Measurements from ENCODE around the gene MBNL2. TPM values are rescaled to one million over a fixed set of nuclear protein-coding genes. Genes with fewer than 3 reads are reported as not detected.
A peak's percentile ranks its signal among the peaks of the same experiment; 100 is the strongest.

MBNL2 gene
- total and polyA plus RNA-seq, 2 of the 4 experiments (the other 2 are of a cell fraction) = 26.9 to 103 TPM

GRCh38 chr13:97334690-97335089 is 112.6 kb downstream of the MBNL2 start:
- ATAC-seq (ENCODE audit: low read depth) (no peak), DNase-seq (no peak)
- Histone ChIP-seq H3K27me3 (ENCODE audit: control insufficient read depth, insufficient read depth, low read length) (no peaks in the 10 kb centered on the region), H3K4me1 (ENCODE audit: control insufficient read depth, insufficient read depth, low read length) (peaks cover 8% of the 10 kb centered on the region), H2AFZ (replicated peaks; ENCODE audit: low read length, poor library complexity) (no peak overlapping the region), H2AK9ac (replicated peaks; ENCODE audit: low read depth, low read length, poor library complexity) (no peak overlapping the region), H2BK15ac (ENCODE audit: low read depth, low read length) (no peak overlapping the region), H4K5ac (ENCODE audit: low read depth, low read length) (no peak overlapping the region), H3K9me1 (ENCODE audit: insufficient read depth, low read length) (peaks cover 30% of the 10 kb centered on the region), H3K14ac (replicated peaks; ENCODE audit: low read depth, low read length) (no peak overlapping the region), H2BK20ac (ENCODE audit: low read depth, low read length) (no peak overlapping the region), H2BK120ac (ENCODE audit: low read depth, low read length) (no peak overlapping the region), H3K36me3 (ENCODE audit: control insufficient read depth, insufficient read depth, low read length) (peaks cover 19% of the 10 kb centered on the region), H3K23ac (ENCODE audit: low read depth, low read length) (no peak overlapping the region), H2BK5ac (ENCODE audit: low read depth, low read length, poor library complexity, severe bottlenecking) (no peak overlapping the region), H3K4me2 (ENCODE audit: low read depth, low read length) (no peak overlapping the region), H3K79me1 (ENCODE audit: low read depth in 1 of 2, low read length in 2 of 2) (peaks cover 24 to 84% of the 10 kb centered on the region in 2 experiments), H4K20me1 (ENCODE audit: insufficient read depth, low read length) (peaks cover 6% of the 10 kb centered on the region; the same call in 1 of the 2 replicates), H3K27ac (ENCODE audit: insufficient read depth, low read length) (no peak overlapping the region), H3K18ac (ENCODE audit: low read depth, low read length) (no peak overlapping the region), H2AK5ac (ENCODE audit: low read depth, low read length) (0 out of 2 replicates have a peak overlapping the region, but pooled peaks have one; percentile 28), H4K91ac (ENCODE audit: insufficient read depth, low read depth, low read length) (no peak overlapping the region), H3K9me3 (ENCODE audit: control insufficient read depth, insufficient read depth, low read length) (no peaks in the 10 kb centered on the region), H4K8ac (ENCODE audit: low read depth in 2 of 2, low read length in 2 of 2) (no peak overlapping the region), H3K56ac (ENCODE audit: extremely low read depth, insufficient read depth, low read length) (no peak overlapping the region), H3K4ac (ENCODE audit: low read depth, low read length) (no peak overlapping the region), H3K9ac (ENCODE audit: low read depth, low read length) (no peak overlapping the region), H3K4me3 (ENCODE audit: insufficient read depth, low read depth, low read length) (no peak overlapping the region)
- WGBS, 2 experiments (ENCODE audit: extremely low coverage in 2 of 2, insufficient read length in 1 of 2) = no CpG with 5 or more reads among the region's 3 CpGs
- dilution Hi-C loops (cut with HindIII; ENCODE audit: low sequenced_read_pairs, unreplicated experiment) = no loop called here
- POLR2A ChIA-PET (ENCODE audit: unreplicated experiment) = no interaction called here
- BruUV-seq (replicated peaks) = no TSS peak
- intact Hi-C loops (cut with micrococcal nuclease) = no loop called here
- CTCF ChIA-PET = interaction anchor here (0.7 to 1.0 kb wide), 2 partner anchors 32 to 1990 kb away, joined by 3 to 4 read pairs; no protein-coding TSS in a partner anchor
- TF ChIP-seq RFX5 (IDR thresholded peaks at IDR 0.05; ENCODE audit: low read depth, low read length) (no peak), MAZ (IDR thresholded peaks at IDR 0.05; ENCODE audit: borderline replicate concordance, low read depth, low read length) (no peak), NFE2L2 (IDR thresholded peaks at IDR 0.05; ENCODE audit: low read depth, low read length) (no peak), BHLHE40 (IDR thresholded peaks at IDR 0.05; ENCODE audit: low read depth, low read length) (no peak), MAFK (IDR thresholded peaks at IDR 0.05; ENCODE audit: low read depth, low read length) (no peak), POLR2A (IDR thresholded peaks at IDR 0.05; ENCODE audit: low read depth, low read length) (no peak), CHD1 (IDR thresholded peaks at IDR 0.05; ENCODE audit: low read depth, low read length) (no peak), SMC3 (IDR thresholded peaks at IDR 0.05; ENCODE audit: low read depth, low read length) (no peak), FOS (IDR thresholded peaks at IDR 0.05; ENCODE audit: low read depth, low read length) (no peak), MXI1 (IDR thresholded peaks at IDR 0.05; ENCODE audit: borderline replicate concordance, low read depth, low read length) (no peak), RAD21 (IDR thresholded peaks at IDR 0.05; ENCODE audit: low read length) (no peak), USF2 (IDR thresholded peaks at IDR 0.05; ENCODE audit: low read depth, low read length) (no peak), CEBPB (IDR thresholded peaks at IDR 0.05; ENCODE audit: low read depth, low read length) (no peak), RCOR1 (IDR thresholded peaks at IDR 0.05; ENCODE audit: insufficient replicate concordance, low read length) (no peak)
- TF ChIP-seq, protein P1, sequence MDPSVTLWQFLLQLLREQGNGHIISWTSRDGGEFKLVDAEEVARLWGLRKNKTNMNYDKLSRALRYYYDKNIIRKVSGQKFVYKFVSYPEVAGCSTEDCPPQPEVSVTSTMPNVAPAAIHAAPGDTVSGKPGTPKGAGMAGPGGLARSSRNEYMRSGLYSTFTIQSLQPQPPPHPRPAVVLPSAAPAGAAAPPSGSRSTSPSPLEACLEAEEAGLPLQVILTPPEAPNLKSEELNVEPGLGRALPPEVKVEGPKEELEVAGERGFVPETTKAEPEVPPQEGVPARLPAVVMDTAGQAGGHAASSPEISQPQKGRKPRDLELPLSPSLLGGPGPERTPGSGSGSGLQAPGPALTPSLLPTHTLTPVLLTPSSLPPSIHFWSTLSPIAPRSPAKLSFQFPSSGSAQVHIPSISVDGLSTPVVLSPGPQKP (IDR thresholded peaks at IDR 0.05; ENCODE audit: borderline replicate concordance, low read depth, low read length) = no peak
- TF ChIP-seq, protein P2, sequence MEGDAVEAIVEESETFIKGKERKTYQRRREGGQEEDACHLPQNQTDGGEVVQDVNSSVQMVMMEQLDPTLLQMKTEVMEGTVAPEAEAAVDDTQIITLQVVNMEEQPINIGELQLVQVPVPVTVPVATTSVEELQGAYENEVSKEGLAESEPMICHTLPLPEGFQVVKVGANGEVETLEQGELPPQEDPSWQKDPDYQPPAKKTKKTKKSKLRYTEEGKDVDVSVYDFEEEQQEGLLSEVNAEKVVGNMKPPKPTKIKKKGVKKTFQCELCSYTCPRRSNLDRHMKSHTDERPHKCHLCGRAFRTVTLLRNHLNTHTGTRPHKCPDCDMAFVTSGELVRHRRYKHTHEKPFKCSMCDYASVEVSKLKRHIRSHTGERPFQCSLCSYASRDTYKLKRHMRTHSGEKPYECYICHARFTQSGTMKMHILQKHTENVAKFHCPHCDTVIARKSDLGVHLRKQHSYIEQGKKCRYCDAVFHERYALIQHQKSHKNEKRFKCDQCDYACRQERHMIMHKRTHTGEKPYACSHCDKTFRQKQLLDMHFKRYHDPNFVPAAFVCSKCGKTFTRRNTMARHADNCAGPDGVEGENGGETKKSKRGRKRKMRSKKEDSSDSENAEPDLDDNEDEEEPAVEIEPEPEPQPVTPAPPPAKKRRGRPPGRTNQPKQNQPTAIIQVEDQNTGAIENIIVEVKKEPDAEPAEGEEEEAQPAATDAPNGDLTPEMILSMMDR (conservative IDR thresholded peaks at IDR 0.05; ENCODE audit: low read depth, low read length) = no peak
- in situ Hi-C loops (cut with MboI; ENCODE audit: low sequenced_read_pairs) = no loop called here

All from IMR-90 (cell line).